H1 (cell line): ENCODE measurements around the gene SLX4IP. TPM values are rescaled to one million over a fixed set of nuclear protein-coding genes. Genes with fewer than 3 reads are reported as not detected.

Experiments used
- CTCF ChIA-PET: fragments of 300-600 bp; sonication (Branson Sonifier 250); formaldehyde crosslinking; loops from one replicate; lab custom pipeline; 2021; ENCODE audit not compliant: partially characterized antibody; lab: Charles Lee
- POLR2A ChIA-PET: fragments of 300-600 bp; sonication (Branson Sonifier 250); formaldehyde crosslinking; loops from one replicate; lab custom pipeline; 2021; ENCODE audit warnings: inconsistent platforms; ENCODE audit not compliant: partially characterized antibody; lab: Charles Lee
- DNase-seq, 2 experiments: peaks; one replicate each; pipeline versions ENCODE4 v3.0.0 to v3.0.0-alpha.2; 2010 to 2022; ENCODE audit warnings: low spot score in 2 of 2, low read depth in 1 of 2, mixed read lengths in 1 of 2
- FAIRE-seq: peaks from 2 replicates; lab custom pipeline; 2011; peaks lifted over from hg19 to GRCh38; lab: Jason Lieb, UNC
- H2AFZ ChIP-seq: 2 replicates; pipeline ENCODE4 v1.8.1; 2012; ENCODE audit warnings: low read length, inconsistent platforms
- H2AK5ac ChIP-seq: 2 replicates; pipeline ENCODE4 v1.6.1; 2013; ENCODE audit warnings: low read depth, low read length
- H2BK120ac ChIP-seq: replicated peaks from 2 replicates; pipeline ENCODE3; 2013; ENCODE audit warnings: low read depth, low read length, inconsistent platforms
- H2BK12ac ChIP-seq: 2 replicates; pipeline ENCODE4 v1.6.1; 2013; ENCODE audit warnings: low read depth, low read length
- H2BK15ac ChIP-seq: 2 replicates; pipeline ENCODE4 v1.6.1; 2013; ENCODE audit warnings: low read length
- H2BK20ac ChIP-seq: 2 replicates; pipeline ENCODE4 v1.6.1; 2013; ENCODE audit warnings: low read length
- H2BK5ac ChIP-seq: 2 replicates; pipeline ENCODE4 v1.6.1; 2013; ENCODE audit warnings: low read depth, low read length
- H3K14ac ChIP-seq: 2 replicates; pipeline ENCODE4 v1.6.1; 2013; ENCODE audit warnings: inconsistent platforms; ENCODE audit not compliant: insufficient read length
- H3K18ac ChIP-seq: 2 replicates; pipeline ENCODE4 v1.6.1; 2013; ENCODE audit warnings: low read length; ENCODE audit errors: extremely low read depth
- H3K23ac ChIP-seq: 2 replicates; pipeline ENCODE4 v1.6.1; 2013; ENCODE audit warnings: inconsistent platforms; ENCODE audit not compliant: insufficient read length
- H3K23me2 ChIP-seq: 2 replicates; pipeline ENCODE4 v1.6.1; 2013; ENCODE audit warnings: low read depth, low read length
- H3K27ac ChIP-seq: 2 replicates; pipeline ENCODE4 v1.6.1; 2011; ENCODE audit warnings: low read depth, low read length, inconsistent platforms
- H3K27me3 ChIP-seq, 4 experiments: replicated peaks in 1 of 4; 1 replicate in 1 of 4; 2 replicates in 3 of 4; pipeline versions ENCODE4 v1.6.1 to v1.8.1; 2011 to 2013; ENCODE audit warnings: low read length in 3 of 4, mild to moderate bottlenecking in 3 of 4, inconsistent platforms in 2 of 4, mixed read lengths in 2 of 4, moderate library complexity in 1 of 4; ENCODE audit not compliant: control insufficient read depth in 3 of 4, insufficient read depth in 3 of 4; ENCODE audit errors: extremely low read depth in 1 of 4
- H3K36me3 ChIP-seq, 4 experiments: 2 replicates each; pipeline versions ENCODE4 v1.6.1 to v1.8.1; 2011 to 2013; ENCODE audit warnings: mild to moderate bottlenecking in 4 of 4, low read length in 3 of 4, moderate library complexity in 2 of 4, control low read depth in 1 of 4, inconsistent platforms in 1 of 4; ENCODE audit not compliant: insufficient read depth in 4 of 4, control insufficient read depth in 2 of 4
- H3K4ac ChIP-seq: replicated peaks from 2 replicates; pipeline ENCODE3; 2013; ENCODE audit warnings: low read length, low read depth, mixed read lengths, inconsistent platforms; ENCODE audit not compliant: insufficient read length
- H3K4me1 ChIP-seq, 4 experiments: replicated peaks in 1 of 4; 1 replicate in 1 of 4; 2 replicates in 3 of 4; pipeline versions ENCODE4 v1.6.1 to v1.8.1; 2011 to 2013; ENCODE audit warnings: low read length in 3 of 4, inconsistent platforms in 2 of 4, mixed read lengths in 1 of 4; ENCODE audit not compliant: insufficient read depth in 4 of 4, control insufficient read depth in 3 of 4
- H3K4me2 ChIP-seq, 2 experiments: 2 replicates each; pipeline versions ENCODE4 v1.6.1 to v1.8.1; 2011 to 2013; ENCODE audit warnings: low read depth in 2 of 2, low read length in 2 of 2, control low read depth in 1 of 2, inconsistent platforms in 1 of 2, mild to moderate bottlenecking in 1 of 2; ENCODE audit not compliant: insufficient read depth in 1 of 2
- H3K4me3 ChIP-seq, 4 experiments: fragments of 200-600, 300-600 bp in 1 of 4; sonication (generic), shearing (Covaris generic), sonication (Bioruptor Twin) in 1 of 4; 2 replicates each; pipeline versions ENCODE4 v1.5.1 to v1.8.1; 2011 to 2016; ENCODE audit warnings: low read length in 4 of 4, low read depth in 3 of 4, control low read depth in 2 of 4, inconsistent platforms in 2 of 4, mild to moderate bottlenecking in 2 of 4, mixed read lengths in 1 of 4, moderate library complexity in 1 of 4; ENCODE audit not compliant: insufficient read depth in 2 of 4; ENCODE audit errors: extremely low read depth in 1 of 4
- H3K56ac ChIP-seq: replicated peaks from 2 replicates; pipeline ENCODE3; 2013; ENCODE audit warnings: low read depth, mild to moderate bottlenecking, mixed read lengths, low read length, inconsistent platforms; ENCODE audit not compliant: insufficient read length
- H3K79me1 ChIP-seq: 2 replicates; pipeline ENCODE4 v1.6.1; 2013; ENCODE audit warnings: low read depth, low read length, control low read depth
- H3K79me2 ChIP-seq, 2 experiments: 2 replicates each; pipeline versions ENCODE4 v1.6.1 to v1.8.1; 2012 to 2013; ENCODE audit warnings: low read length in 2 of 2, mild to moderate bottlenecking in 2 of 2, inconsistent platforms in 1 of 2; ENCODE audit not compliant: insufficient read depth in 2 of 2, control insufficient read depth in 1 of 2
- H3K9ac ChIP-seq, 4 experiments: replicated peaks in 1 of 4; 1 replicate in 1 of 4; 2 replicates in 3 of 4; pipeline versions ENCODE4 v1.6.1 to v1.8.1; 2011 to 2013; ENCODE audit warnings: low read depth in 3 of 4, low read length in 3 of 4, control low read depth in 2 of 4, mild to moderate bottlenecking in 2 of 4, moderate library complexity in 2 of 4, inconsistent platforms in 1 of 4; ENCODE audit errors: extremely low read depth in 1 of 4
- H3K9me3 ChIP-seq, 2 experiments: 2 replicates each; pipeline versions ENCODE4 v1.6.1 to v1.8.1; 2012 to 2013; ENCODE audit warnings: mild to moderate bottlenecking in 2 of 2, moderate library complexity in 2 of 2, control low read depth in 1 of 2, inconsistent platforms in 1 of 2, low read depth in 1 of 2, low read length in 1 of 2, mixed read lengths in 1 of 2; ENCODE audit not compliant: insufficient read depth in 2 of 2
- H4K20me1 ChIP-seq, 2 experiments: replicated peaks in 1 of 2; 2 replicates each; pipeline versions ENCODE3 to v1.8.1; 2011 to 2013; ENCODE audit warnings: inconsistent platforms in 2 of 2, low read length in 2 of 2, mild to moderate bottlenecking in 1 of 2; ENCODE audit not compliant: insufficient read depth in 2 of 2, control insufficient read depth in 1 of 2
- H4K5ac ChIP-seq: 2 replicates; pipeline ENCODE4 v1.6.1; 2013; ENCODE audit warnings: low read length, low read depth, mixed read lengths, inconsistent platforms; ENCODE audit not compliant: insufficient read length
- H4K8ac ChIP-seq: 2 replicates; pipeline ENCODE4 v1.8.0; 2013; ENCODE audit warnings: mild to moderate bottlenecking, moderate library complexity, low read length, inconsistent platforms; ENCODE audit not compliant: insufficient read depth; ENCODE audit errors: extremely low read depth
- H4K91ac ChIP-seq: replicated peaks from 2 replicates; pipeline ENCODE3; 2013; ENCODE audit warnings: low read length, mixed read lengths, inconsistent platforms; ENCODE audit not compliant: insufficient read length
- GABPA ChIP-seq: IDR thresholded peaks from 2 replicates; pipeline ENCODE4 v1.6.1; 2011; ENCODE audit warnings: mild to moderate bottlenecking, low read length, moderate library complexity, borderline replicate concordance; ENCODE audit not compliant: insufficient read depth
- KDM4A ChIP-seq: IDR thresholded peaks from one replicate; pipeline ENCODE4 v1.7.1; 2012; ENCODE audit warnings: low read depth, mild to moderate bottlenecking, moderate library complexity, low read length, inconsistent platforms; ENCODE audit not compliant: severe bottlenecking
- KDM5A ChIP-seq: fragments of 200-600 bp; IDR thresholded peaks from 2 replicates; pipeline ENCODE4 v1.7.1; 2012; ENCODE audit warnings: mild to moderate bottlenecking, low read length, inconsistent platforms, mixed read lengths
- WGBS, 2 experiments: shearing (Covaris generic) in 1 of 2; methylation state at CpG; one replicate each; pipeline versions ENCODE4 v1.1.6 to v1.1.7; 2013 to 2015; ENCODE audit warnings: low lambda C conversion rate in 2 of 2, mixed read lengths in 2 of 2, inconsistent platforms in 1 of 2, low coverage in 1 of 2, missing lambda C conversion rate in 1 of 2; ENCODE audit not compliant: insufficient replicate concordance in 2 of 2, insufficient coverage in 1 of 2, insufficient read length in 1 of 2; ENCODE audit errors: extremely low coverage in 1 of 2, missing lambda C conversion rate in 1 of 2; 5-methylcytosine and 5-hydroxymethylcytosine counted together
- polyA plus RNA-seq, 7 experiments: library from polyadenylated mRNA; depleted of rRNA in 3 of 7; stranded (reverse) in 5 of 7; unstranded in 2 of 7; fragments of >200 nt in 5 of 7; fragments of 200-250 nt in 2 of 7; gene quantifications; 1 replicate in 5 of 7; 2 replicates in 1 of 7; 4 replicates in 1 of 7; pipeline versions ENCODE4 v1.2.1 to v1.2.3, GENCODE V29; 2011 to 2013; ENCODE audit warnings: missing spikeins in 2 of 7, mixed read lengths in 2 of 7
- total RNA-seq: library from RNA; stranded (reverse); fragmentation: NEBNext Ultra II Directional; extraction: Animal tissue kit (Norgen Biotek cat#: 25700); gene quantifications from 2 replicates; pipeline ENCODE4 v1.2.1, GENCODE V29; 2021
- TF ChIP-seq, protein P1 (sequence below): IDR thresholded peaks from 2 replicates; pipeline ENCODE4 v1.6.1; 2012; ENCODE audit warnings: inconsistent platforms

Gene SLX4IP
- total and polyA plus RNA-seq, 2 of the 8 experiments (the other 6 are each of a cell fraction or from before 2014, with no cell fraction given), result 2.4 to 8.7 TPM

GRCh38 chr20:10662151-10662550 is 227.0 kb downstream of the SLX4IP start:
- H2BK15ac ChIP-seq, result no peak overlapping the region
- CTCF ChIA-PET, result interaction anchor here (1.1 to 2.4 kb wide), 3 partner anchors 9 to 15 kb away, joined by 3 to 10 read pairs (median 5); no protein-coding TSS in a partner anchor
- peaks cover 11 to 65% (median 39%) of the 10 kb centered on the region in 4 experiments; a peak in 7 of 8 replicates for H3K36me3 ChIP-seq
- H3K23me2 ChIP-seq, result no peaks in the 10 kb centered on the region
- H3K4me3 ChIP-seq, result no peak overlapping the region
- H3K27ac ChIP-seq, result no peak overlapping the region
- peaks cover 6 to 33% of the 10 kb centered on the region in 2 experiments for H4K20me1 ChIP-seq
- no peak overlapping the region for H3K4ac ChIP-seq
- no peaks in the 10 kb centered on the region for H3K27me3 ChIP-seq
- H3K9ac ChIP-seq, result no peak overlapping the region
- no peak overlapping the region for H2AFZ ChIP-seq
- H3K9me3 ChIP-seq, result no peaks in the 10 kb centered on the region; a peak in 1 of 4 replicates
- 78% methylated on average over 4 of the region's 5 CpGs; no CpG with 5 or more reads in 1 of the 2 experiments for WGBS, 2 experiments
- no peak overlapping the region; the same call in 1 of the 2 replicates for H3K18ac ChIP-seq
- H2BK20ac ChIP-seq, result peak overlapping the region; percentile 36; the same call in 1 of the 2 replicates
- H2BK120ac ChIP-seq, result no peak overlapping the region
- no peak overlapping the region for H3K56ac ChIP-seq
- DNase-seq, result no peak
- no peak overlapping the region for H3K23ac ChIP-seq
- H3K4me2 ChIP-seq, result no peak overlapping the region
- H2BK12ac ChIP-seq, result no peak overlapping the region; the same call in 1 of the 2 replicates
- no peak overlapping the region for H4K91ac ChIP-seq
- H3K79me2 ChIP-seq, result peaks cover 21 to 90% of the 10 kb centered on the region in 2 experiments
- H2AK5ac ChIP-seq, result peak overlapping the region; percentile 84; the same call in 1 of the 2 replicates
- H3K4me1 ChIP-seq, result peaks cover 23 to 46% (median 38%) of the 10 kb centered on the region in 4 experiments
- FAIRE-seq, result no peak
- H4K5ac ChIP-seq, result no peak overlapping the region
- H2BK5ac ChIP-seq, result no peak overlapping the region
- no peak overlapping the region for H4K8ac ChIP-seq
- POLR2A ChIA-PET, result interaction anchor here (1.1 to 2.0 kb wide), 4 partner anchors 10 to 12 kb away, joined by 3 to 8 read pairs (median 4); partner anchors contain the start of gene JAG1
- no peak overlapping the region for H3K14ac ChIP-seq
- H3K79me1 ChIP-seq, result peaks cover 29% of the 10 kb centered on the region
- TF ChIP-seq, protein P1, sequence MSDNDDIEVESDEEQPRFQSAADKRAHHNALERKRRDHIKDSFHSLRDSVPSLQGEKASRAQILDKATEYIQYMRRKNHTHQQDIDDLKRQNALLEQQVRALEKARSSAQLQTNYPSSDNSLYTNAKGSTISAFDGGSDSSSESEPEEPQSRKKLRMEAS, result no peak
- TF ChIP-seq GABPA (no peak), KDM4A (no peak), KDM5A (no peak)
